Eye (tissue), 1 donor: ENCODE measurements around the gene CFD.
"Not testable (repeated sequence)": the region's sequence is repeated elsewhere in the genome, so short reads cannot be mapped to it uniquely, and the experiment has no call there.

Experiments used
- DNase-seq: peaks from one replicate; pipeline ENCODE4 v3.0.0-alpha.2; 2015

The CFD gene

GRCh38 chr19:891421-892200 lies 32.1 kb downstream of the CFD start:
- DNase-seq = not testable (repeated sequence)

- DNase-seq = peak; percentile 24
Measured at GRCh38 chr19:892243-892893, 32.9 kb downstream of the CFD start.

- DNase-seq = peak; percentile 98
Measured at GRCh38 chr19:892894-893689, 33.6 kb downstream of the CFD start, which contains the start of the genes MED16 and RNU6-9. TSS of gene MED16 (minus strand) at chr19:893187. CDS start at chr19:891131, 2,056 bp downstream. TSS of gene RNU6-9 (plus strand) at chr19:893484.

- DNase-seq = no peak
Measured at GRCh38 chr19:896434-896833, 37.0 kb downstream of the CFD start.

GRCh38 chr19:896999-897398 lies 37.5 kb downstream of the CFD start:
- no peak for DNase-seq

GRCh38 chr19:897442-898039 lies 38.1 kb downstream of the CFD start:
- no peak for DNase-seq

GRCh38 chr19:898663-899062 lies 39.2 kb downstream of the CFD start:
- DNase-seq = peak; percentile 83

- no peak for DNase-seq
Measured at GRCh38 chr19:899336-900042, 40.0 kb downstream of the CFD start.

- DNase-seq = no peak
Measured at GRCh38 chr19:900043-900301, 40.5 kb downstream of the CFD start.

GRCh38 chr19:900302-901111 lies 41.0 kb downstream of the CFD start:
- DNase-seq = no peak

GRCh38 chr19:901216-902092 lies 42.0 kb downstream of the CFD start:
- DNase-seq = no peak

GRCh38 chr19:902093-902370 lies 42.6 kb downstream of the CFD start:
- DNase-seq = no peak

GRCh38 chr19:902446-903226 lies 43.2 kb downstream of the CFD start:
- DNase-seq = no peak

GRCh38 chr19:903266-903797 lies 43.9 kb downstream of the CFD start:
- DNase-seq = peak; percentile 79

- no peak for DNase-seq
Measured at GRCh38 chr19:904545-904944, 45.1 kb downstream of the CFD start.

- DNase-seq = no peak
Measured at GRCh38 chr19:906480-906879, 47.0 kb downstream of the CFD start.

- DNase-seq = no peak
Measured at GRCh38 chr19:907183-907853, 47.9 kb downstream of the CFD start.

GRCh38 chr19:911197-912033 lies 52.0 kb downstream of the CFD start:
- no peak for DNase-seq
